Retinal pigment epithelial cell (primary cell): ENCODE measurements around the gene TSHZ1.

Experiments
- DNase-seq: peaks from one replicate; pipeline ENCODE4 v3.0.0-alpha.2; 2010; ENCODE audit warnings: low read depth
- H3K4me3 ChIP-seq: 2 replicates; pipeline ENCODE4 v1.5.1; 2011; ENCODE audit warnings: mild to moderate bottlenecking, low read length, control low read depth, moderate library complexity
- TF ChIP-seq, protein P1 (sequence below): conservative IDR thresholded peaks from 2 replicates; pipeline ENCODE4 v1.5.1; 2011; ENCODE audit warnings: low read depth, low read length, control low read depth, inconsistent platforms

The TSHZ1 gene

DNA sequence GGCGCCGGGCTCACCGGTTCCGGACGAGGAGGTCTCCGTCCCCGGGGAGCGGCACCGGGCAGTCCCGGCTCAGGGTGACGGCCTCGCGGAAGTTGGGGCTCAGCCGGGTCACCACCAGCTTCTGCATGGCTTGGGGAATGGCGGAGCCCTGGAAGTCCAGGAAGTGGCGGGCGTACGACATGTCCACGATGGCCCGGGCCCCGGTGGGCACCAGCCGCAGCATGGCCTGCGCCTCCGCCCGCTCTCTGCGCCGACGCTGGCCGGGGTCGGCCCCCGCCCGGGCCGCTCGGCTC lies 1.8 kb upstream of the TSHZ1 start:
- TF ChIP-seq, protein P1, sequence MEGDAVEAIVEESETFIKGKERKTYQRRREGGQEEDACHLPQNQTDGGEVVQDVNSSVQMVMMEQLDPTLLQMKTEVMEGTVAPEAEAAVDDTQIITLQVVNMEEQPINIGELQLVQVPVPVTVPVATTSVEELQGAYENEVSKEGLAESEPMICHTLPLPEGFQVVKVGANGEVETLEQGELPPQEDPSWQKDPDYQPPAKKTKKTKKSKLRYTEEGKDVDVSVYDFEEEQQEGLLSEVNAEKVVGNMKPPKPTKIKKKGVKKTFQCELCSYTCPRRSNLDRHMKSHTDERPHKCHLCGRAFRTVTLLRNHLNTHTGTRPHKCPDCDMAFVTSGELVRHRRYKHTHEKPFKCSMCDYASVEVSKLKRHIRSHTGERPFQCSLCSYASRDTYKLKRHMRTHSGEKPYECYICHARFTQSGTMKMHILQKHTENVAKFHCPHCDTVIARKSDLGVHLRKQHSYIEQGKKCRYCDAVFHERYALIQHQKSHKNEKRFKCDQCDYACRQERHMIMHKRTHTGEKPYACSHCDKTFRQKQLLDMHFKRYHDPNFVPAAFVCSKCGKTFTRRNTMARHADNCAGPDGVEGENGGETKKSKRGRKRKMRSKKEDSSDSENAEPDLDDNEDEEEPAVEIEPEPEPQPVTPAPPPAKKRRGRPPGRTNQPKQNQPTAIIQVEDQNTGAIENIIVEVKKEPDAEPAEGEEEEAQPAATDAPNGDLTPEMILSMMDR = no peak
- H3K4me3 ChIP-seq = peak overlapping the region; percentile 63
- DNase-seq = no peak

GRCh38 chr18:75209129-75209950 lies 1.3 kb upstream of the TSHZ1 start, which contains the start of gene PTGR3:
TSS of gene PTGR3 (minus strand) at chr18:75209139. CDS start at chr18:75209058, 81 bp downstream.
- H3K4me3 ChIP-seq = peak within 1 kb of the TSS; percentile 63
- DNase-seq = no peak
- TF ChIP-seq, protein P1 = no peak

DNA sequence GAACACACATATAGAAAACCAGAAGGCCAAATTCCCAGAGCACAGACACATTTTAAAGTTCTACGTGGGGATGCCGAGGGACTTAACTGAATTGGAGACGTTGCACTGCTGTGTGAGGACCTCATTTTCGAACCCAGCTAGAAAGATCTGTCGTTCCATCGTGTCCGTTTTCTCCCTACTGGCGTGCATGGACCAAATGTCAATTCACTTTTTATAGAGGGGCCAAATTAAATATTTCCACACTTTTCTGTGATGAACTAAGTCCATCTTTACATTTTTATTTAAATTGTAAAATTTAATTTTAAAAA lies 692 bp upstream of the TSHZ1 start:
- H3K4me3 ChIP-seq = peak overlapping the region; percentile 63
- no peak for DNase-seq
- TF ChIP-seq, protein P1 = no peak

- DNase-seq = no peak
- peak overlapping the region; percentile 63 for H3K4me3 ChIP-seq
- TF ChIP-seq, protein P1 = no peak
Observed at GRCh38 chr18:75211002-75211621, 515 bp downstream of the TSHZ1 start.

DNA sequence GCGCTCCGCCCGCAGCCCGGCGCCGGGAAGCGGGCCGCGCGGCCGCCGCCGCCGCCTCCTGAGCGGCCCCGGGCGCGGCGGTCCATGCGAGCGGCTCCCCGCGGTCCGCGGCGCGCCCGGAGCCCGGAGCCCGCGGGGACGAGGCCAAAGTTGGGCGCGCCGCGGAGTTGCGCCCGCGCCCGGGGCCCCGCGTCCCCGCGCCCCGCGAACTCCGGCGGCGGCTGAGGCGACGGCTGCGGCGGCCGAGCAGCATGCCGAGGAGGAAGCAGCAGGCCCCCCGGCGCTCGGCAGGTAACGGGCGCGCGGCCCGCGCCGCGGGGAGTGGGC lies 992 bp downstream of the TSHZ1 start:
- H3K4me3 ChIP-seq = peak overlapping the region; percentile 61
- TF ChIP-seq, protein P1 = no peak
- DNase-seq = no peak

GRCh38 chr18:75211953-75212750 lies 1.6 kb downstream of the TSHZ1 start:
- TF ChIP-seq, protein P1 = no peak
- H3K4me3 ChIP-seq = peak overlapping the region; percentile 61
- DNase-seq = no peak

GRCh38 chr18:75212751-75213090 lies 2.1 kb downstream of the TSHZ1 start:
- TF ChIP-seq, protein P1 = no peak
- H3K4me3 ChIP-seq = peak overlapping the region; percentile 61
- no peak for DNase-seq
